Ishikawa (cell line): ENCODE data around the gene ARFGAP3.

Experiments used
- EP300 ChIP-seq: IDR thresholded peaks from 2 replicates; pipeline ENCODE4 v1.6.1; 2012; ENCODE audit warnings: borderline replicate concordance
- YY1 ChIP-seq: IDR thresholded peaks from 2 replicates; pipeline ENCODE4 v1.6.1; 2012; ENCODE audit warnings: low read depth
- ZBTB7A ChIP-seq: IDR thresholded peaks from 2 replicates; pipeline ENCODE4 v1.6.1; 2012; ENCODE audit warnings: low read depth
- TF ChIP-seq, protein P1 (sequence below): IDR thresholded peaks from 2 replicates; pipeline ENCODE4 v1.6.1; 2012
- TF ChIP-seq, protein P2 (sequence below): IDR thresholded peaks from 2 replicates; pipeline ENCODE4 v1.6.1; 2012; ENCODE audit warnings: low read depth, mild to moderate bottlenecking

- TF ChIP-seq, protein P1, sequence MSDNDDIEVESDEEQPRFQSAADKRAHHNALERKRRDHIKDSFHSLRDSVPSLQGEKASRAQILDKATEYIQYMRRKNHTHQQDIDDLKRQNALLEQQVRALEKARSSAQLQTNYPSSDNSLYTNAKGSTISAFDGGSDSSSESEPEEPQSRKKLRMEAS: no peak
- TF ChIP-seq YY1 (no peak), EP300 (no peak), ZBTB7A (no peak)
- TF ChIP-seq, protein P2, sequence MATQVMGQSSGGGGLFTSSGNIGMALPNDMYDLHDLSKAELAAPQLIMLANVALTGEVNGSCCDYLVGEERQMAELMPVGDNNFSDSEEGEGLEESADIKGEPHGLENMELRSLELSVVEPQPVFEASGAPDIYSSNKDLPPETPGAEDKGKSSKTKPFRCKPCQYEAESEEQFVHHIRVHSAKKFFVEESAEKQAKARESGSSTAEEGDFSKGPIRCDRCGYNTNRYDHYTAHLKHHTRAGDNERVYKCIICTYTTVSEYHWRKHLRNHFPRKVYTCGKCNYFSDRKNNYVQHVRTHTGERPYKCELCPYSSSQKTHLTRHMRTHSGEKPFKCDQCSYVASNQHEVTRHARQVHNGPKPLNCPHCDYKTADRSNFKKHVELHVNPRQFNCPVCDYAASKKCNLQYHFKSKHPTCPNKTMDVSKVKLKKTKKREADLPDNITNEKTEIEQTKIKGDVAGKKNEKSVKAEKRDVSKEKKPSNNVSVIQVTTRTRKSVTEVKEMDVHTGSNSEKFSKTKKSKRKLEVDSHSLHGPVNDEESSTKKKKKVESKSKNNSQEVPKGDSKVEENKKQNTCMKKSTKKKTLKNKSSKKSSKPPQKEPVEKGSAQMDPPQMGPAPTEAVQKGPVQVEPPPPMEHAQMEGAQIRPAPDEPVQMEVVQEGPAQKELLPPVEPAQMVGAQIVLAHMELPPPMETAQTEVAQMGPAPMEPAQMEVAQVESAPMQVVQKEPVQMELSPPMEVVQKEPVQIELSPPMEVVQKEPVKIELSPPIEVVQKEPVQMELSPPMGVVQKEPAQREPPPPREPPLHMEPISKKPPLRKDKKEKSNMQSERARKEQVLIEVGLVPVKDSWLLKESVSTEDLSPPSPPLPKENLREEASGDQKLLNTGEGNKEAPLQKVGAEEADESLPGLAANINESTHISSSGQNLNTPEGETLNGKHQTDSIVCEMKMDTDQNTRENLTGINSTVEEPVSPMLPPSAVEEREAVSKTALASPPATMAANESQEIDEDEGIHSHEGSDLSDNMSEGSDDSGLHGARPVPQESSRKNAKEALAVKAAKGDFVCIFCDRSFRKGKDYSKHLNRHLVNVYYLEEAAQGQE: no peak
Measured at GRCh38 chr22:42797011-42797410, 60.1 kb downstream of the ARFGAP3 start.
